ENCODE data around the gene FSD1. TPM values are rescaled to one million over a fixed set of nuclear protein-coding genes. Genes with fewer than 3 reads are reported as not detected.
A peak's percentile ranks its signal among the peaks of the same experiment; 100 is the strongest.

FSD1 gene
- total RNA-seq, 4 donors from 2014 or later = 1.0 to 8.4 (median 1.4) TPM; not detected in 1

- Histone ChIP-seq H3K4me1 (no peaks in the 10 kb centered on the region), H3K27me3 (no peaks in the 10 kb centered on the region), H3K9me3 (no peaks in the 10 kb centered on the region), H3K27ac (no peak overlapping the region), H3K36me3 (peaks cover 0 to 88% (median 0%) of the 10 kb centered on the region in 3 donors), H3K4me3 (no peak overlapping the region)
- no peak for TF ChIP-seq POLR2A (IDR thresholded peaks at IDR 0.05)
- no peak for TF ChIP-seq CTCF (IDR thresholded peaks at IDR 0.05)
- DNase-seq = peak in 1 of 3 donors; percentile 51
Measured at GRCh38 chr19:4362101-4362828, 57.9 kb downstream of the FSD1 start.

- H3K27me3 ChIP-seq = no peaks in the 10 kb centered on the region
- TF ChIP-seq POLR2A (IDR thresholded peaks at IDR 0.05) = no peak
- TF ChIP-seq CTCF (IDR thresholded peaks at IDR 0.05) = peak in 3 of 6 experiments; percentile 14 to 33 (median 23)
- peaks cover 0 to 86% (median 0%) of the 10 kb centered on the region in 3 donors for H3K36me3 ChIP-seq
- H3K9me3 ChIP-seq = no peaks in the 10 kb centered on the region
- H3K27ac ChIP-seq = no peak overlapping the region
- no peak overlapping the region for H3K4me3 ChIP-seq
- peak in 1 of 3 donors; percentile 57 for DNase-seq
- H3K4me1 ChIP-seq = peaks cover 0 to 3% (median under 1%) of the 10 kb centered on the region in 4 donors
Measured at GRCh38 chr19:4362831-4363545, 58.6 kb downstream of the FSD1 start.

- DNase-seq = no peak
- no peaks in the 10 kb centered on the region for H3K27me3 ChIP-seq
- H3K9me3 ChIP-seq = no peaks in the 10 kb centered on the region
- H3K27ac ChIP-seq = no peak overlapping the region
- H3K36me3 ChIP-seq = peaks cover 0 to 86% (median 0%) of the 10 kb centered on the region in 3 donors
- no peak overlapping the region for H3K4me3 ChIP-seq
- H3K4me1 ChIP-seq = peaks cover 0 to 11% (median 7%) of the 10 kb centered on the region in 4 donors
- no peak for TF ChIP-seq CTCF (IDR thresholded peaks at IDR 0.05)
- TF ChIP-seq POLR2A (IDR thresholded peaks at IDR 0.05) = no peak
Measured at GRCh38 chr19:4363571-4364304, 59.3 kb downstream of the FSD1 start.

GRCh38 chr19:4365341-4365740 lies 60.9 kb downstream of the FSD1 start:
- Histone ChIP-seq H3K4me1 (peaks cover 0 to 27% (median 22%) of the 10 kb centered on the region in 4 donors), H3K27me3 (no peaks in the 10 kb centered on the region), H3K4me3 (no peak overlapping the region), H3K9me3 (no peaks in the 10 kb centered on the region), H3K27ac (no peak overlapping the region), H3K36me3 (peaks cover 0 to 70% (median 0%) of the 10 kb centered on the region in 3 donors)
- DNase-seq = peak in 1 of 3 donors; percentile 54
- TF ChIP-seq POLR2A (IDR thresholded peaks at IDR 0.05) = no peak
- no peak for TF ChIP-seq CTCF (IDR thresholded peaks at IDR 0.05)

- peaks cover 0 to 63% (median 0%) of the 10 kb centered on the region in 3 donors for H3K36me3 ChIP-seq
- H3K9me3 ChIP-seq = no peaks in the 10 kb centered on the region
- DNase-seq = no peak
- no peak overlapping the region for H3K27ac ChIP-seq
- H3K4me3 ChIP-seq = no peak overlapping the region
- no peak for TF ChIP-seq POLR2A (IDR thresholded peaks at IDR 0.05)
- TF ChIP-seq CTCF (IDR thresholded peaks at IDR 0.05) = no peak
- no peaks in the 10 kb centered on the region for H3K27me3 ChIP-seq
- peaks cover 0 to 31% (median 29%) of the 10 kb centered on the region in 4 donors for H3K4me1 ChIP-seq
Measured at GRCh38 chr19:4365791-4366665, 61.6 kb downstream of the FSD1 start.

All from Peyer's patch (tissue), 4 donors.